PC-3 (cell line): Measurements from ENCODE around the gene CRAMP1. TPM values are rescaled to one million over a fixed set of nuclear protein-coding genes. Genes with fewer than 3 reads are reported as not detected.

Source experiments
- ATAC-seq: fragments of 200-7000 bp; cut with Tn5 transposase; 2 replicates; pipeline ENCODE4 v1.9.1; 2020; ENCODE audit warnings: mild to moderate bottlenecking, moderate library complexity
- BruUV-seq: library from RNA; stranded (reverse); fragments of 400-500 nt; replicated peaks from 2 replicates; lab custom pipeline; 2021; lab: Mats Ljungman, UMichigan
- CTCF ChIA-PET: fragments of 300-600 bp; sonication (Branson Sonifier 250); formaldehyde crosslinking; loops from one replicate; lab custom pipeline; 2022; ENCODE audit warnings: antibody characterized with exemption; lab: Charles Lee
- POLR2A ChIA-PET: fragments of 300-600 bp; sonication (Branson Sonifier 250); formaldehyde crosslinking; loops from one replicate; lab custom pipeline; 2022; ENCODE audit warnings: antibody characterized with exemption; ENCODE audit not compliant: unreplicated experiment; lab: Charles Lee
- DNase-seq: peaks from one replicate; pipeline ENCODE4 v3.0.0-alpha.2; 2015
- H2AFZ ChIP-seq: fragments of 300-600 bp; sonication (generic); 2 replicates; pipeline ENCODE4 v1.6.0; 2016; ENCODE audit warnings: antibody characterized with exemption, low read length
- H3F3A ChIP-seq: fragments of 300-600 bp; sonication (generic); one replicate; pipeline ENCODE4 v1.6.0; 2017; ENCODE audit warnings: antibody characterized with exemption, low read length, control low read depth, mild to moderate bottlenecking; ENCODE audit not compliant: unreplicated experiment
- H3K27ac ChIP-seq: fragments of 300-600 bp; sonication (generic); 2 replicates; pipeline ENCODE4 v1.5.1; 2016; ENCODE audit warnings: mild to moderate bottlenecking, low read length
- H3K27me3 ChIP-seq: fragments of 300-600 bp; sonication (generic); 2 replicates; pipeline ENCODE4 v1.6.1; 2016; ENCODE audit warnings: low read length, mixed read lengths
- H3K36me3 ChIP-seq: fragments of 300-600 bp; sonication (generic); 2 replicates; pipeline ENCODE4 v1.6.1; 2016; ENCODE audit warnings: low read depth, mixed run types, low read length, mixed read lengths
- H3K4me1 ChIP-seq: fragments of 300-600 bp; sonication (generic); 2 replicates; pipeline ENCODE4 v1.5.1; 2016; ENCODE audit warnings: low read length; ENCODE audit not compliant: insufficient read depth
- H3K4me2 ChIP-seq: fragments of 300-600 bp; sonication (generic); 2 replicates; pipeline ENCODE4 v1.6.0; 2016; ENCODE audit warnings: low read length
- H3K4me3 ChIP-seq: fragments of 300-600 bp; sonication (generic); 2 replicates; pipeline ENCODE4 v1.5.1; 2016; ENCODE audit warnings: mild to moderate bottlenecking, low read length, mixed read lengths
- H3K79me2 ChIP-seq: fragments of 300-600 bp; sonication (generic); 2 replicates; pipeline ENCODE4 v1.6.1; 2017; ENCODE audit warnings: low read length, mixed read lengths
- H3K9ac ChIP-seq: fragments of 300-600 bp; sonication (generic); 2 replicates; pipeline ENCODE4 v1.6.0; 2016; ENCODE audit warnings: mild to moderate bottlenecking, low read length
- H3K9me2 ChIP-seq: fragments of 300-600 bp; sonication (generic); replicated peaks from 2 replicates; pipeline ENCODE4 v1.6.1; 2016; ENCODE audit warnings: mixed run types, low read length, mixed read lengths
- H3K9me3 ChIP-seq: fragments of 300-600 bp; sonication (generic); 2 replicates; pipeline ENCODE4 v1.6.1; 2016; ENCODE audit warnings: low read length, mixed read lengths
- H4K20me1 ChIP-seq: fragments of 300-600 bp; sonication (generic); 2 replicates; pipeline ENCODE4 v1.6.1; 2016; ENCODE audit warnings: low read length, mixed read lengths
- EZH2 ChIP-seq: fragments of 300-600 bp; sonication (generic); IDR thresholded peaks from one replicate; pipeline ENCODE4 v1.6.1; 2017; ENCODE audit warnings: antibody characterized with exemption, mild to moderate bottlenecking, low read length; ENCODE audit not compliant: unreplicated experiment
- EZH2phosphoT487 ChIP-seq: fragments of 300-600 bp; sonication (generic); IDR thresholded peaks from 2 replicates; pipeline ENCODE4 v1.6.1; 2018; ENCODE audit warnings: mild to moderate bottlenecking, antibody characterized with exemption, low read length, borderline replicate concordance
- intact Hi-C: fragments of 100-400 bp; cut with micrococcal nuclease; formaldehyde crosslinking; loops from 2 replicates; pipeline ENCODE4 v1.9.0; 2023
- total RNA-seq: library from RNA; depleted of rRNA; stranded (reverse); fragments of >200 nt; gene quantifications from 2 replicates; pipeline ENCODE4 v1.2.3, GENCODE V29; 2014
- TF ChIP-seq, protein P1 (sequence below): fragments of 300-600 bp; sonication (generic); conservative IDR thresholded peaks from 2 replicates; pipeline ENCODE4 v1.5.1; 2017; ENCODE audit warnings: antibody characterized with exemption, low read depth, mild to moderate bottlenecking, low read length

CRAMP1 gene
- total RNA-seq, 1 experiment from 2014 or later: 8.5 TPM

GRCh38 chr16:1687427-1688316 is 75.5 kb downstream of the CRAMP1 start:
- peak overlapping the region; percentile 95 for H3K27ac ChIP-seq
- H3K4me3 ChIP-seq: peak overlapping the region; percentile 31
- H3K9me2 ChIP-seq: no peaks in the 10 kb centered on the region
- peak overlapping the region; percentile 75 for H3K4me2 ChIP-seq
- TF ChIP-seq, protein P1, sequence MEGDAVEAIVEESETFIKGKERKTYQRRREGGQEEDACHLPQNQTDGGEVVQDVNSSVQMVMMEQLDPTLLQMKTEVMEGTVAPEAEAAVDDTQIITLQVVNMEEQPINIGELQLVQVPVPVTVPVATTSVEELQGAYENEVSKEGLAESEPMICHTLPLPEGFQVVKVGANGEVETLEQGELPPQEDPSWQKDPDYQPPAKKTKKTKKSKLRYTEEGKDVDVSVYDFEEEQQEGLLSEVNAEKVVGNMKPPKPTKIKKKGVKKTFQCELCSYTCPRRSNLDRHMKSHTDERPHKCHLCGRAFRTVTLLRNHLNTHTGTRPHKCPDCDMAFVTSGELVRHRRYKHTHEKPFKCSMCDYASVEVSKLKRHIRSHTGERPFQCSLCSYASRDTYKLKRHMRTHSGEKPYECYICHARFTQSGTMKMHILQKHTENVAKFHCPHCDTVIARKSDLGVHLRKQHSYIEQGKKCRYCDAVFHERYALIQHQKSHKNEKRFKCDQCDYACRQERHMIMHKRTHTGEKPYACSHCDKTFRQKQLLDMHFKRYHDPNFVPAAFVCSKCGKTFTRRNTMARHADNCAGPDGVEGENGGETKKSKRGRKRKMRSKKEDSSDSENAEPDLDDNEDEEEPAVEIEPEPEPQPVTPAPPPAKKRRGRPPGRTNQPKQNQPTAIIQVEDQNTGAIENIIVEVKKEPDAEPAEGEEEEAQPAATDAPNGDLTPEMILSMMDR: no peak
- no peak for TF ChIP-seq EZH2phosphoT487
- no peak for TF ChIP-seq EZH2
- H2AFZ ChIP-seq: no peak overlapping the region
- intact Hi-C loops: no loop called here
- ChIA-PET CTCF (no interaction called here), POLR2A (no interaction called here)
- H3K4me1 ChIP-seq: peaks cover 64% of the 10 kb centered on the region
- H3K36me3 ChIP-seq: peaks cover 49% of the 10 kb centered on the region
- peak; percentile 52 for DNase-seq
- no peaks in the 10 kb centered on the region for H3K9me3 ChIP-seq
- no peak for ATAC-seq
- H3K27me3 ChIP-seq: no peaks in the 10 kb centered on the region
- no TSS peak for BruUV-seq
- H3K9ac ChIP-seq: peak overlapping the region; percentile 72
- H3K79me2 ChIP-seq: peaks cover 81% of the 10 kb centered on the region
- H3F3A ChIP-seq: peaks cover 24% of the 10 kb centered on the region
- H4K20me1 ChIP-seq: no peaks in the 10 kb centered on the region

GRCh38 chr16:1688807-1689560 is 76.8 kb downstream of the CRAMP1 start:
- Histone ChIP-seq H3K79me2 (peaks cover 81% of the 10 kb centered on the region), H3K9me3 (no peaks in the 10 kb centered on the region), H3K36me3 (peaks cover 55% of the 10 kb centered on the region), H3K27ac (peak overlapping the region; percentile 95), H3K4me1 (peaks cover 67% of the 10 kb centered on the region), H2AFZ (no peak overlapping the region), H3K9ac (peak overlapping the region; percentile 72), H3K27me3 (no peaks in the 10 kb centered on the region), H3K4me3 (peak overlapping the region; percentile 31), H3K4me2 (peak overlapping the region; percentile 75), H4K20me1 (no peaks in the 10 kb centered on the region), H3F3A (peaks cover 24% of the 10 kb centered on the region), H3K9me2 (no peaks in the 10 kb centered on the region)
- ChIA-PET CTCF (interaction anchor here (0.5 to 0.6 kb wide), 3 partner anchors 11 to 78 kb away, joined by 3 to 12 read pairs (median 3); partner anchors contain the start of gene JPT2), POLR2A (interaction anchor here (0.6 kb wide), 1 partner anchor 17 kb away, joined by 3 read pairs; the partner anchor contains the start of gene MAPK8IP3)
- DNase-seq: peak; percentile 95
- BruUV-seq: TSS peak; percentile 74
- ATAC-seq: peak; percentile 83
- intact Hi-C loops: loop anchor here (1.0 kb wide), 1 partner anchor 9 kb away; no protein-coding TSS in a partner anchor
- TF ChIP-seq, protein P1: no peak
- TF ChIP-seq EZH2phosphoT487 (no peak), EZH2 (no peak)
